RPMI7951 (cell line): ENCODE measurements around the gene GTPBP2. TPM values are rescaled to one million over a fixed set of nuclear protein-coding genes. Genes with fewer than 3 reads are reported as not detected.
"Not testable (repeated sequence)": the region's sequence is repeated elsewhere in the genome, so short reads cannot be mapped to it uniquely, and the experiment has no call there.

Source experiments
- DNase-seq: peaks from one replicate; pipeline ENCODE4 v3.0.0-alpha.2; 2012; ENCODE audit warnings: low read depth
- total RNA-seq: library from RNA; depleted of rRNA; stranded (reverse); fragments of >200 nt; shearing (Covaris generic); gene quantifications from 2 replicates; pipeline ENCODE4 v1.2.3, GENCODE V29; 2014

The GTPBP2 gene
- total RNA-seq, 1 experiment from 2014 or later, result 39.5 TPM

- no peak for DNase-seq
Observed at GRCh38 chr6:43624786-43625288, 4.2 kb downstream of the GTPBP2 start.

GRCh38 chr6:43623880-43624785 lies 4.9 kb downstream of the GTPBP2 start:
- no peak for DNase-seq

GRCh38 chr6:43622541-43622940 lies 6.5 kb downstream of the GTPBP2 start:
- no peak for DNase-seq

GRCh38 chr6:43621836-43622180 lies 7.3 kb downstream of the GTPBP2 start:
- DNase-seq, result no peak

GRCh38 chr6:43621078-43621835 lies 7.8 kb downstream of the GTPBP2 start:
- DNase-seq, result no peak

GRCh38 chr6:43616725-43617472 lies 12.2 kb downstream of the GTPBP2 start:
- no peak for DNase-seq

GRCh38 chr6:43614396-43614730 lies 14.7 kb downstream of the GTPBP2 start:
- no peak for DNase-seq

- no peak for DNase-seq
Observed at GRCh38 chr6:43613721-43614395, 15.2 kb downstream of the GTPBP2 start.

GRCh38 chr6:43610431-43610830 lies 18.6 kb downstream of the GTPBP2 start:
- no peak for DNase-seq

- DNase-seq, result no peak
Observed at GRCh38 chr6:43609402-43609801, 19.7 kb downstream of the GTPBP2 start.

GRCh38 chr6:43608807-43609206 lies 20.3 kb downstream of the GTPBP2 start:
- no peak for DNase-seq

- DNase-seq, result peak; percentile 75
Observed at GRCh38 chr6:43608310-43608763, 20.7 kb downstream of the GTPBP2 start.

- no peak for DNase-seq
Observed at GRCh38 chr6:43606019-43606418, 23.0 kb downstream of the GTPBP2 start.

GRCh38 chr6:43604174-43604573 lies 24.9 kb downstream of the GTPBP2 start:
- DNase-seq, result peak; percentile 61

- DNase-seq, result no peak
Observed at GRCh38 chr6:43600595-43600994, 28.5 kb downstream of the GTPBP2 start.

GRCh38 chr6:43593938-43594337 lies 35.1 kb downstream of the GTPBP2 start:
- DNase-seq, result no peak

- not testable (repeated sequence) for DNase-seq
Observed at GRCh38 chr6:43589564-43589963, 39.5 kb downstream of the GTPBP2 start.

GRCh38 chr6:43588194-43588593 lies 40.9 kb downstream of the GTPBP2 start:
- no peak for DNase-seq

GRCh38 chr6:43584892-43585570 lies 44.0 kb downstream of the GTPBP2 start:
- DNase-seq, result no peak

- DNase-seq, result no peak
Observed at GRCh38 chr6:43582911-43583310, 46.2 kb downstream of the GTPBP2 start.

- peak; percentile 42 for DNase-seq
Observed at GRCh38 chr6:43579171-43579570, 49.9 kb downstream of the GTPBP2 start.
